GM23338 (cell line): ENCODE results near the gene PTPRN2. TPM values are rescaled to one million over a fixed set of nuclear protein-coding genes. Genes with fewer than 3 reads are reported as not detected.

Source experiments
- ATAC-seq: fragments of 200-7000 bp; cut with Tn5 transposase; 3 replicates; pipeline ENCODE4 v1.9.1; 2020
- DNase-seq: peaks from one replicate; pipeline ENCODE4 v3.0.0-alpha.2; 2015; ENCODE audit warnings: low spot score
- H2AFZ ChIP-seq: fragments of 200-600 bp; sonication (generic); 2 replicates; pipeline ENCODE4 v1.8.0; 2016; ENCODE audit warnings: antibody characterized with exemption, mild to moderate bottlenecking, moderate library complexity
- H3F3A ChIP-seq: fragments of 200-600 bp; sonication (generic); replicated peaks from 2 replicates; pipeline ENCODE4 v1.8.0; 2017; ENCODE audit warnings: antibody characterized with exemption, mixed run types, low read depth
- H3K27ac ChIP-seq: fragments of 200-600 bp; sonication (generic); 2 replicates; pipeline ENCODE4 v1.6.1; 2016; ENCODE audit warnings: low read depth
- H3K27me3 ChIP-seq: fragments of 200-600 bp; sonication (generic); 2 replicates; pipeline ENCODE4 v1.8.0; 2016; ENCODE audit warnings: mild to moderate bottlenecking, mixed run types, moderate library complexity; ENCODE audit not compliant: insufficient read depth
- H3K36me3 ChIP-seq: fragments of 200-600 bp; sonication (generic); 2 replicates; pipeline ENCODE4 v1.8.0; 2016; ENCODE audit warnings: mild to moderate bottlenecking; ENCODE audit not compliant: insufficient read depth
- H3K4me1 ChIP-seq: fragments of 200-600 bp; sonication (generic); 2 replicates; pipeline ENCODE4 v1.8.0; 2016; ENCODE audit warnings: mild to moderate bottlenecking, moderate library complexity; ENCODE audit not compliant: insufficient read depth
- H3K4me2 ChIP-seq: fragments of 200-600 bp; sonication (generic); 2 replicates; pipeline ENCODE4 v1.7.1; 2017; ENCODE audit warnings: mixed run types
- H3K4me3 ChIP-seq: fragments of 200-600 bp; sonication (generic); 2 replicates; pipeline ENCODE4 v1.6.1; 2016; ENCODE audit warnings: mixed run types
- H3K79me2 ChIP-seq: fragments of 200-600 bp; sonication (generic); replicated peaks from 2 replicates; pipeline ENCODE4 v1.8.0; 2017; ENCODE audit warnings: mild to moderate bottlenecking; ENCODE audit not compliant: insufficient read depth
- H3K9me2 ChIP-seq: fragments of 200-600 bp; sonication (generic); 2 replicates; pipeline ENCODE4 v1.8.0; 2017; ENCODE audit not compliant: insufficient read depth
- H4K20me1 ChIP-seq: fragments of 200-600 bp; sonication (generic); replicated peaks from 2 replicates; pipeline ENCODE4 v1.8.0; 2017; ENCODE audit warnings: mild to moderate bottlenecking; ENCODE audit not compliant: insufficient read depth
- H3K27ac Mint-ChIP-seq: 2 replicates; pipeline ENCODE4 v1.8.0; 2020; ENCODE audit warnings: inconsistent platforms, mild to moderate bottlenecking, moderate library complexity, mixed read lengths
- H3K27me3 Mint-ChIP-seq: 3 replicates; pipeline ENCODE4 v1.8.0; 2022; ENCODE audit warnings: low read depth, mild to moderate bottlenecking, moderate library complexity, mixed read lengths, inconsistent platforms; ENCODE audit not compliant: insufficient read depth, poor library complexity
- H3K36me3 Mint-ChIP-seq: 3 replicates; pipeline ENCODE4 v1.8.0; 2021; ENCODE audit warnings: low read depth, mild to moderate bottlenecking, inconsistent platforms, moderate library complexity, mixed read lengths
- H3K4me1 Mint-ChIP-seq: 3 replicates; pipeline ENCODE4 v1.8.0; 2020; ENCODE audit warnings: mild to moderate bottlenecking, inconsistent platforms, mixed read lengths
- H3K4me3 Mint-ChIP-seq: 3 replicates; pipeline ENCODE4 v1.8.0; 2021; ENCODE audit warnings: moderate library complexity, mild to moderate bottlenecking, inconsistent platforms, mixed read lengths
- H3K9me3 Mint-ChIP-seq: 3 replicates; pipeline ENCODE4 v1.8.0; 2020; ENCODE audit warnings: moderate library complexity, mild to moderate bottlenecking, inconsistent platforms, mixed read lengths
- CREB1 ChIP-seq: fragments of 250-450 bp; sonication (Bioruptor Pico); IDR thresholded peaks from 2 replicates; pipeline ENCODE4 v1.5.0; 2020; ENCODE audit warnings: low read depth, mild to moderate bottlenecking, moderate library complexity
- EZH2 ChIP-seq: fragments of 200-600 bp; sonication (generic); IDR thresholded peaks from one replicate; pipeline ENCODE4 v1.8.0; 2017; ENCODE audit warnings: antibody characterized with exemption, mild to moderate bottlenecking, low read depth; ENCODE audit not compliant: unreplicated experiment
- EZH2phosphoT487 ChIP-seq: fragments of 200-600 bp; sonication (generic); IDR thresholded peaks from one replicate; pipeline ENCODE4 v1.8.1; 2018; ENCODE audit warnings: antibody characterized with exemption; ENCODE audit not compliant: unreplicated experiment
- JUNB ChIP-seq: IDR thresholded peaks from one replicate; pipeline ENCODE4 v1.6.1; 2016; ENCODE audit warnings: antibody characterized with exemption; ENCODE audit not compliant: unreplicated experiment
- NANOG ChIP-seq: IDR thresholded peaks from 2 replicates; pipeline ENCODE4 v1.6.1; 2016; ENCODE audit warnings: antibody characterized with exemption, borderline replicate concordance
- POLR2AphosphoS5 ChIP-seq: IDR thresholded peaks from 2 replicates; pipeline ENCODE4 v1.6.1; 2016; ENCODE audit warnings: antibody characterized with exemption, low read depth
- STAT1 ChIP-seq: IDR thresholded peaks from one replicate; pipeline ENCODE4 v1.6.1; 2016; ENCODE audit warnings: antibody characterized with exemption; ENCODE audit not compliant: unreplicated experiment
- ZNF114 ChIP-seq: fragments of 250-450 bp; sonication (Bioruptor Pico); IDR thresholded peaks from 2 replicates; pipeline ENCODE4 v1.5.0; 2020; ENCODE audit warnings: mild to moderate bottlenecking, moderate library complexity
- ZNF331 ChIP-seq: fragments of 250-450 bp; sonication (Bioruptor Pico); IDR thresholded peaks from 2 replicates; pipeline ENCODE4 v1.5.0; 2020; ENCODE audit warnings: low read depth, mild to moderate bottlenecking, moderate library complexity
- polyA plus RNA-seq: library from polyadenylated mRNA; unstranded; fragments of >200 nt; fragmentation: Nextera tagmentation; extraction: Ambion mirVana; gene quantifications from 2 replicates; pipeline ENCODE4 v1.2.1, GENCODE V29; 2016
- total RNA-seq: library from RNA; depleted of rRNA; stranded (reverse); fragments of >200 nt; shearing (Covaris generic); gene quantifications from 2 replicates; pipeline ENCODE4 v1.2.3, GENCODE V29; 2014
- TF ChIP-seq, protein P1 (sequence below), 2 experiments: fragments of 200-600 bp in 1 of 2; sonication (generic) in 1 of 2; conservative IDR thresholded peaks; 2 replicates each; pipeline versions ENCODE4 v1.5.1 to v1.6.1; 2016 to 2017; ENCODE audit warnings: antibody characterized with exemption in 2 of 2, low read depth in 2 of 2, mild to moderate bottlenecking in 2 of 2, moderate library complexity in 1 of 2
- TF ChIP-seq, protein P2 (sequence below): IDR thresholded peaks from 2 replicates; pipeline ENCODE4 v1.6.1; 2016; ENCODE audit warnings: antibody characterized with exemption
- TF ChIP-seq, protein P3 (sequence below): IDR thresholded peaks from one replicate; pipeline ENCODE4 v1.6.1; 2018; ENCODE audit warnings: antibody characterized with exemption; ENCODE audit not compliant: unreplicated experiment
- TF ChIP-seq, protein P4 (sequence below): fragments of 250-450 bp; sonication (Bioruptor Pico); IDR thresholded peaks from 2 replicates; pipeline ENCODE4 v1.5.0; 2020; ENCODE audit warnings: mild to moderate bottlenecking, moderate library complexity

The PTPRN2 gene
- total and polyA plus RNA-seq, 2 experiments from 2014 or later: 0.87 to 4.0 TPM

DNA sequence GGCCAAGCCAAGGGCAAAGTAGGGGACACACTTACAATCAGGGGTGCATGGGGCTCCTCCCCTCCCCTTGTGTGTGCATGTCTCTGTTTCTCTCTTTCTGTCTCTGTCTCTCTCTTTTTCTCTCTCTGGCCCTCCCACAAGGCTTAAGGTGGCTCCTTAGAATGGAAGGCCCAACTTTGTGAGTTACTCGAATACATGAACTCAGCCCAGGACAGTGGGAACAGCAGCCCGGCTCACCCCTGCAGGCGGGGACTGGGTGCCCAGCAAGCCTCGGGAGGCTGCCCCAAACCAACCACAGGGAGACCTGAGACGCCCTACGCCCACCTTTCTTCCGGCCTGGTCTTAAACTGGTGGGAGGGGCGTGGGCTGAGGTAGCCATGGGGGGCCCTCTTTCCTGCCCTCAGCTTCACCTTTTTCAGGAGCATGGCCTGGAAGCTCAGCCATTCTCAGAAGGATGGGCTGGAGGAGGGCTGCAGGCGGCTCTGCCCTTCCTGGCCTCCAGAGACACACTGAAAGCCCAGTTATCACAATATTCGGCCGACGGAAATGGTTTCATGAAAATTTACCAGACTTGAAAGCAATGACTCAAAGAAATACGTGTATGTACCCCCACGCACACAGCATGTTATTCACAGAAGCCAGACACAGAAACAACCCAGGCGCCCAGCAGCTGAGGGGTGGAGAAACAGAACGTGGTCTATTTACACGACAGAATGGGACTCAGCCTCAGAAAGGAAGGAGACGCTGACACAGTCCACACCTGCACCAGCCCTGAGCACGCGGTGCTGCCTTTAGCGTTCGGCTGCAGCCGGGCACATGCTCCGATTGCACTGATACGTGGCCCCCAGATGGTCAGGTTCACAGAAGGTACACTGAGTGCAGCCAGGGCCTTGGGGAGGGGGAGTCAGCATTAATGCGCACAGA lies 229.5 kb downstream of the PTPRN2 start:
- H3K9me3 Mint-ChIP-seq: peaks cover 91% of the 10 kb centered on the region
- no peaks in the 10 kb centered on the region for H3K9me2 ChIP-seq
- H3F3A ChIP-seq: no peaks in the 10 kb centered on the region
- H3K4me3 Mint-ChIP-seq: no peak overlapping the region
- H3K4me1 ChIP-seq: no peaks in the 10 kb centered on the region
- H2AFZ ChIP-seq: no peak overlapping the region
- no peaks in the 10 kb centered on the region for H3K79me2 ChIP-seq
- no peaks in the 10 kb centered on the region; the same call in 2 of the 3 replicates for H3K4me1 Mint-ChIP-seq
- no peak overlapping the region for H3K27ac Mint-ChIP-seq
- no peak overlapping the region for H3K4me2 ChIP-seq
- TF ChIP-seq EZH2phosphoT487 (no peak), JUNB (no peak), NANOG (no peak), CREB1 (CRISPR knock-in tag) (no peak), STAT1 (no peak), POLR2AphosphoS5 (no peak), EZH2 (no peak), ZNF331 (CRISPR knock-in tag) (no peak), ZNF114 (CRISPR knock-in tag) (no peak)
- TF ChIP-seq, protein P1, sequence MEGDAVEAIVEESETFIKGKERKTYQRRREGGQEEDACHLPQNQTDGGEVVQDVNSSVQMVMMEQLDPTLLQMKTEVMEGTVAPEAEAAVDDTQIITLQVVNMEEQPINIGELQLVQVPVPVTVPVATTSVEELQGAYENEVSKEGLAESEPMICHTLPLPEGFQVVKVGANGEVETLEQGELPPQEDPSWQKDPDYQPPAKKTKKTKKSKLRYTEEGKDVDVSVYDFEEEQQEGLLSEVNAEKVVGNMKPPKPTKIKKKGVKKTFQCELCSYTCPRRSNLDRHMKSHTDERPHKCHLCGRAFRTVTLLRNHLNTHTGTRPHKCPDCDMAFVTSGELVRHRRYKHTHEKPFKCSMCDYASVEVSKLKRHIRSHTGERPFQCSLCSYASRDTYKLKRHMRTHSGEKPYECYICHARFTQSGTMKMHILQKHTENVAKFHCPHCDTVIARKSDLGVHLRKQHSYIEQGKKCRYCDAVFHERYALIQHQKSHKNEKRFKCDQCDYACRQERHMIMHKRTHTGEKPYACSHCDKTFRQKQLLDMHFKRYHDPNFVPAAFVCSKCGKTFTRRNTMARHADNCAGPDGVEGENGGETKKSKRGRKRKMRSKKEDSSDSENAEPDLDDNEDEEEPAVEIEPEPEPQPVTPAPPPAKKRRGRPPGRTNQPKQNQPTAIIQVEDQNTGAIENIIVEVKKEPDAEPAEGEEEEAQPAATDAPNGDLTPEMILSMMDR (conservative IDR thresholded peaks at IDR 0.05; ENCODE audit: low read depth in 2 of 2): no peak
- TF ChIP-seq, protein P2, sequence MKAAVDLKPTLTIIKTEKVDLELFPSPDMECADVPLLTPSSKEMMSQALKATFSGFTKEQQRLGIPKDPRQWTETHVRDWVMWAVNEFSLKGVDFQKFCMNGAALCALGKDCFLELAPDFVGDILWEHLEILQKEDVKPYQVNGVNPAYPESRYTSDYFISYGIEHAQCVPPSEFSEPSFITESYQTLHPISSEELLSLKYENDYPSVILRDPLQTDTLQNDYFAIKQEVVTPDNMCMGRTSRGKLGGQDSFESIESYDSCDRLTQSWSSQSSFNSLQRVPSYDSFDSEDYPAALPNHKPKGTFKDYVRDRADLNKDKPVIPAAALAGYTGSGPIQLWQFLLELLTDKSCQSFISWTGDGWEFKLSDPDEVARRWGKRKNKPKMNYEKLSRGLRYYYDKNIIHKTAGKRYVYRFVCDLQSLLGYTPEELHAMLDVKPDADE: no peak
- TF ChIP-seq, protein P3, sequence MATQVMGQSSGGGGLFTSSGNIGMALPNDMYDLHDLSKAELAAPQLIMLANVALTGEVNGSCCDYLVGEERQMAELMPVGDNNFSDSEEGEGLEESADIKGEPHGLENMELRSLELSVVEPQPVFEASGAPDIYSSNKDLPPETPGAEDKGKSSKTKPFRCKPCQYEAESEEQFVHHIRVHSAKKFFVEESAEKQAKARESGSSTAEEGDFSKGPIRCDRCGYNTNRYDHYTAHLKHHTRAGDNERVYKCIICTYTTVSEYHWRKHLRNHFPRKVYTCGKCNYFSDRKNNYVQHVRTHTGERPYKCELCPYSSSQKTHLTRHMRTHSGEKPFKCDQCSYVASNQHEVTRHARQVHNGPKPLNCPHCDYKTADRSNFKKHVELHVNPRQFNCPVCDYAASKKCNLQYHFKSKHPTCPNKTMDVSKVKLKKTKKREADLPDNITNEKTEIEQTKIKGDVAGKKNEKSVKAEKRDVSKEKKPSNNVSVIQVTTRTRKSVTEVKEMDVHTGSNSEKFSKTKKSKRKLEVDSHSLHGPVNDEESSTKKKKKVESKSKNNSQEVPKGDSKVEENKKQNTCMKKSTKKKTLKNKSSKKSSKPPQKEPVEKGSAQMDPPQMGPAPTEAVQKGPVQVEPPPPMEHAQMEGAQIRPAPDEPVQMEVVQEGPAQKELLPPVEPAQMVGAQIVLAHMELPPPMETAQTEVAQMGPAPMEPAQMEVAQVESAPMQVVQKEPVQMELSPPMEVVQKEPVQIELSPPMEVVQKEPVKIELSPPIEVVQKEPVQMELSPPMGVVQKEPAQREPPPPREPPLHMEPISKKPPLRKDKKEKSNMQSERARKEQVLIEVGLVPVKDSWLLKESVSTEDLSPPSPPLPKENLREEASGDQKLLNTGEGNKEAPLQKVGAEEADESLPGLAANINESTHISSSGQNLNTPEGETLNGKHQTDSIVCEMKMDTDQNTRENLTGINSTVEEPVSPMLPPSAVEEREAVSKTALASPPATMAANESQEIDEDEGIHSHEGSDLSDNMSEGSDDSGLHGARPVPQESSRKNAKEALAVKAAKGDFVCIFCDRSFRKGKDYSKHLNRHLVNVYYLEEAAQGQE: no peak
- TF ChIP-seq, protein P4, sequence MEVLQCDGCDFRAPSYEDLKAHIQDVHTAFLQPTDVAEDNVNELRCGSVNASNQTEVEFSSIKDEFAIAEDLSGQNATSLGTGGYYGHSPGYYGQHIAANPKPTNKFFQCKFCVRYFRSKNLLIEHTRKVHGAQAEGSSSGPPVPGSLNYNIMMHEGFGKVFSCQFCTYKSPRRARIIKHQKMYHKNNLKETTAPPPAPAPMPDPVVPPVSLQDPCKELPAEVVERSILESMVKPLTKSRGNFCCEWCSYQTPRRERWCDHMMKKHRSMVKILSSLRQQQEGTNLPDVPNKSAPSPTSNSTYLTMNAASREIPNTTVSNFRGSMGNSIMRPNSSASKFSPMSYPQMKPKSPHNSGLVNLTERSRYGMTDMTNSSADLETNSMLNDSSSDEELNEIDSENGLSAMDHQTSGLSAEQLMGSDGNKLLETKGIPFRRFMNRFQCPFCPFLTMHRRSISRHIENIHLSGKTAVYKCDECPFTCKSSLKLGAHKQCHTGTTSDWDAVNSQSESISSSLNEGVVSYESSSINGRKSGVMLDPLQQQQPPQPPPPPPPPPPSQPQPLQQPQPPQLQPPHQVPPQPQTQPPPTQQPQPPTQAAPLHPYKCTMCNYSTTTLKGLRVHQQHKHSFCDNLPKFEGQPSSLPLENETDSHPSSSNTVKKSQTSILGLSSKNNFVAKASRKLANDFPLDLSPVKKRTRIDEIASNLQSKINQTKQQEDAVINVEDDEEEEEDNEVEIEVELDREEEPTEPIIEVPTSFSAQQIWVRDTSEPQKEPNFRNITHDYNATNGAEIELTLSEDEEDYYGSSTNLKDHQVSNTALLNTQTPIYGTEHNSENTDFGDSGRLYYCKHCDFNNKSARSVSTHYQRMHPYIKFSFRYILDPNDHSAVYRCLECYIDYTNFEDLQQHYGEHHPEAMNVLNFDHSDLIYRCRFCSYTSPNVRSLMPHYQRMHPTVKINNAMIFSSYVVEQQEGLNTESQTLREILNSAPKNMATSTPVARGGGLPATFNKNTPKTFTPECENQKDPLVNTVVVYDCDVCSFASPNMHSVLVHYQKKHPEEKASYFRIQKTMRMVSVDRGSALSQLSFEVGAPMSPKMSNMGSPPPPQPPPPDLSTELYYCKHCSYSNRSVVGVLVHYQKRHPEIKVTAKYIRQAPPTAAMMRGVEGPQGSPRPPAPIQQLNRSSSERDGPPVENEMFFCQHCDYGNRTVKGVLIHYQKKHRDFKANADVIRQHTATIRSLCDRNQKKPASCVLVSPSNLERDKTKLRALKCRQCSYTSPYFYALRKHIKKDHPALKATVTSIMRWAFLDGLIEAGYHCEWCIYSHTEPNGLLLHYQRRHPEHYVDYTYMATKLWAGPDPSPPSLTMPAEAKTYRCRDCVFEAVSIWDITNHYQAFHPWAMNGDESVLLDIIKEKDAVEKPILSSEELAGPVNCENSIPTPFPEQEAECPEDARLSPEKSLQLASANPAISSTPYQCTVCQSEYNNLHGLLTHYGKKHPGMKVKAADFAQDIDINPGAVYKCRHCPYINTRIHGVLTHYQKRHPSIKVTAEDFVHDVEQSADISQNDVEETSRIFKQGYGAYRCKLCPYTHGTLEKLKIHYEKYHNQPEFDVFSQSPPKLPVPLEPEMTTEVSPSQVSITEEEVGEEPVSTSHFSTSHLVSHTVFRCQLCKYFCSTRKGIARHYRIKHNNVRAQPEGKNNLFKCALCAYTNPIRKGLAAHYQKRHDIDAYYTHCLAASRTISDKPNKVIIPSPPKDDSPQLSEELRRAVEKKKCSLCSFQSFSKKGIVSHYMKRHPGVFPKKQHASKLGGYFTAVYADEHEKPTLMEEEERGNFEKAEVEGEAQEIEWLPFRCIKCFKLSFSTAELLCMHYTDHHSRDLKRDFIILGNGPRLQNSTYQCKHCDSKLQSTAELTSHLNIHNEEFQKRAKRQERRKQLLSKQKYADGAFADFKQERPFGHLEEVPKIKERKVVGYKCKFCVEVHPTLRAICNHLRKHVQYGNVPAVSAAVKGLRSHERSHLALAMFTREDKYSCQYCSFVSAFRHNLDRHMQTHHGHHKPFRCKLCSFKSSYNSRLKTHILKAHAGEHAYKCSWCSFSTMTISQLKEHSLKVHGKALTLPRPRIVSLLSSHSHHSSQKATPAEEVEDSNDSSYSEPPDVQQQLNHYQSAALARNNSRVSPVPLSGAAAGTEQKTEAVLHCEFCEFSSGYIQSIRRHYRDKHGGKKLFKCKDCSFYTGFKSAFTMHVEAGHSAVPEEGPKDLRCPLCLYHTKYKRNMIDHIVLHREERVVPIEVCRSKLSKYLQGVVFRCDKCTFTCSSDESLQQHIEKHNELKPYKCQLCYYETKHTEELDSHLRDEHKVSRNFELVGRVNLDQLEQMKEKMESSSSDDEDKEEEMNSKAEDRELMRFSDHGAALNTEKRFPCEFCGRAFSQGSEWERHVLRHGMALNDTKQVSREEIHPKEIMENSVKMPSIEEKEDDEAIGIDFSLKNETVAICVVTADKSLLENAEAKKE (CRISPR knock-in tag): no peak
- H3K4me3 ChIP-seq: no peak overlapping the region
- no peak for ATAC-seq
- no peaks in the 10 kb centered on the region for H3K27me3 ChIP-seq
- no peak for DNase-seq
- peaks cover 61% of the 10 kb centered on the region for H3K36me3 Mint-ChIP-seq
- no peak overlapping the region for H3K27ac ChIP-seq
- H3K27me3 Mint-ChIP-seq: peaks cover 2% of the 10 kb centered on the region
- no peaks in the 10 kb centered on the region for H4K20me1 ChIP-seq
- H3K36me3 ChIP-seq: no peaks in the 10 kb centered on the region
